Prostate gland (tissue), 2 donors: ENCODE results near the gene GPC5. TPM values are rescaled to one million over a fixed set of nuclear protein-coding genes. Genes with fewer than 3 reads are reported as not detected.

Experiments
- DNase-seq: peaks from one replicate; pipeline ENCODE4 v3.0.0-alpha.2; 2019; ENCODE audit warnings: low spot score
- H3K27ac ChIP-seq, 2 donors: fragments of 200-600 bp; sonication (generic); 2 replicates each; pipeline ENCODE4 v1.5.1; 2017 to 2019
- H3K27me3 ChIP-seq: fragments of 200-600 bp; sonication (generic); replicated peaks from 2 replicates; pipeline ENCODE4 v1.5.1; 2019; ENCODE audit not compliant: insufficient read depth
- H3K36me3 ChIP-seq, 2 donors: fragments of 200-600 bp; sonication (generic); 1 replicate in 1 of 2; 2 replicates in 1 of 2; pipeline versions ENCODE4 v1.5.1 to v1.8.1; 2017 to 2019
- H3K4me1 ChIP-seq: fragments of 200-600 bp; sonication (generic); replicated peaks from 2 replicates; pipeline ENCODE4 v1.5.1; 2019
- H3K4me3 ChIP-seq, 2 donors: fragments of 200-600 bp; sonication (generic); 2 replicates each; pipeline ENCODE4 v1.5.1; 2017 to 2019
- H3K9me3 ChIP-seq: fragments of 200-600 bp; sonication (generic); 2 replicates; pipeline ENCODE4 v1.5.1; 2017
- POLR2A ChIP-seq: fragments of 450-650 bp; IDR thresholded peaks from one replicate; pipeline ENCODE4 v1.6.1; 2016; ENCODE audit warnings: antibody characterized with exemption, mild to moderate bottlenecking
- POLR2AphosphoS5 ChIP-seq: sonication (generic); formaldehyde crosslinking; IDR thresholded peaks from one replicate; pipeline ENCODE4 v1.6.1; 2017; ENCODE audit warnings: antibody characterized with exemption
- WGBS: methylation state at CpG from one replicate; pipeline ENCODE4 v1.1.5; 2018; 5-methylcytosine and 5-hydroxymethylcytosine counted together
- intact Hi-C: fragments of 100-400 bp; cut with DNase I; formaldehyde crosslinking; loops from one replicate; pipeline ENCODE4 v1.14.2; 2022
- total RNA-seq, 2 donors: library from RNA; depleted of rRNA; stranded (reverse); fragments of >200 nt; gene quantifications; one replicate each; pipeline ENCODE4 v1.1.0, GENCODE V29; 2016
- TF ChIP-seq, protein P1 (sequence below), 4 experiments: fragments of 200-600 bp in 2 of 4; fragments of 450-650 bp in 2 of 4; sonication (generic) in 2 of 4; IDR thresholded peaks; 1 replicate in 3 of 4; 2 replicates in 1 of 4; pipeline ENCODE4 v1.5.1; 2016 to 2019; ENCODE audit warnings: antibody characterized with exemption in 4 of 4, mild to moderate bottlenecking in 2 of 4, moderate library complexity in 2 of 4

Gene GPC5
- total RNA-seq, 2 donors from 2014 or later: 0.23 to 35.0 TPM

DNA sequence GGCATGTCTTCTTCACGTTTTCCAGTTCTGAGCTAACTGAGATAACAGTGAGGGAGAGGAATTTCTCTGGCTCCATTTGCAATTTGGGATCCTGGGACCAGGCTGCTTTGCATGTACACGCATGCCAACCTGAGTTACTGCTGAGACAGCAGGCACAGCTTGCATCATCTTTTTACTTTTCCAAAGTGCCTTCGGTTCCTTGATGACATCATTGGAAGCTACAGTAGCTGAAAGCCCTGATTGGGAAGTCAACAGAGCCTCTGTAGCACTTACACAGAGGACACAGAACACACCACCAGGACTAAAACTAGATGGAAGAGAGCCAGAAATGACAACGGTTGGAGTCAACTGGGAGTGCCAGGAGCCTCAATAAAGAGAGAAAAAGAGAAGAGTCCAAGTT is 1429.1 kb downstream of the GPC5 start:
- Histone ChIP-seq H3K36me3 (no peaks in the 10 kb centered on the region), H3K27me3 (no peaks in the 10 kb centered on the region)

DNA sequence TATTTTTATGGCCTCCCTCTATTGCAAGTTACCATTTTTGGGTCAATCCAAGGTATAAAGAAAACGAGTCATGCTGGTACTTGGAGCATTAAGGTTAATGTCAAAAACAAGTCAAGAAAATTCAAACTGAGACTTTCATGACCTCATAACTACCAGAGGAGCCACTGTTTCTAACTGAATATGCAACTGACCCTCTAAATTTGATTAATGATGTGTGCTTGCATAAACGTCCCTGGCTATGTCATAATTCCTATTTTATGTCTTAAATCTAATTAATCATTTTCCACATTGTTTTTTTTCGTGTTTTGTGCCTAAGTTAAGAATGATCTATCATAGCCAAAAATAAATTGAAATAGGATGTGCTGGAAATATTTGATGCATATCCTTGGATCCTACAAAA is 1431.5 kb downstream of the GPC5 start:
- WGBS: 46% methylated on average over 3 of the region's 3 CpGs
- TF ChIP-seq POLR2AphosphoS5 (no peak), POLR2A (no peak)
- TF ChIP-seq, protein P1, sequence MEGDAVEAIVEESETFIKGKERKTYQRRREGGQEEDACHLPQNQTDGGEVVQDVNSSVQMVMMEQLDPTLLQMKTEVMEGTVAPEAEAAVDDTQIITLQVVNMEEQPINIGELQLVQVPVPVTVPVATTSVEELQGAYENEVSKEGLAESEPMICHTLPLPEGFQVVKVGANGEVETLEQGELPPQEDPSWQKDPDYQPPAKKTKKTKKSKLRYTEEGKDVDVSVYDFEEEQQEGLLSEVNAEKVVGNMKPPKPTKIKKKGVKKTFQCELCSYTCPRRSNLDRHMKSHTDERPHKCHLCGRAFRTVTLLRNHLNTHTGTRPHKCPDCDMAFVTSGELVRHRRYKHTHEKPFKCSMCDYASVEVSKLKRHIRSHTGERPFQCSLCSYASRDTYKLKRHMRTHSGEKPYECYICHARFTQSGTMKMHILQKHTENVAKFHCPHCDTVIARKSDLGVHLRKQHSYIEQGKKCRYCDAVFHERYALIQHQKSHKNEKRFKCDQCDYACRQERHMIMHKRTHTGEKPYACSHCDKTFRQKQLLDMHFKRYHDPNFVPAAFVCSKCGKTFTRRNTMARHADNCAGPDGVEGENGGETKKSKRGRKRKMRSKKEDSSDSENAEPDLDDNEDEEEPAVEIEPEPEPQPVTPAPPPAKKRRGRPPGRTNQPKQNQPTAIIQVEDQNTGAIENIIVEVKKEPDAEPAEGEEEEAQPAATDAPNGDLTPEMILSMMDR (IDR thresholded peaks at IDR 0.05): no peak
- intact Hi-C loops: no loop called here
- no peaks in the 10 kb centered on the region for H3K36me3 ChIP-seq
- no peak for DNase-seq
- no peaks in the 10 kb centered on the region for H3K4me1 ChIP-seq
- H3K9me3 ChIP-seq: no peaks in the 10 kb centered on the region
- H3K4me3 ChIP-seq: no peak overlapping the region
- no peak overlapping the region for H3K27ac ChIP-seq
- no peaks in the 10 kb centered on the region for H3K27me3 ChIP-seq

More for the DNA sequence above, 1429.1 kb downstream of the GPC5 start:
- intact Hi-C loops: no loop called here
- TF ChIP-seq POLR2AphosphoS5 (no peak), POLR2A (no peak)
- TF ChIP-seq, protein P1 (IDR thresholded peaks at IDR 0.05): no peak
- 69% methylated on average over 4 of the region's 4 CpGs for WGBS
- DNase-seq: no peak
- H3K4me1 ChIP-seq: no peaks in the 10 kb centered on the region
- no peaks in the 10 kb centered on the region for H3K9me3 ChIP-seq
- H3K27ac ChIP-seq: no peak overlapping the region
- no peak overlapping the region for H3K4me3 ChIP-seq

DNA sequence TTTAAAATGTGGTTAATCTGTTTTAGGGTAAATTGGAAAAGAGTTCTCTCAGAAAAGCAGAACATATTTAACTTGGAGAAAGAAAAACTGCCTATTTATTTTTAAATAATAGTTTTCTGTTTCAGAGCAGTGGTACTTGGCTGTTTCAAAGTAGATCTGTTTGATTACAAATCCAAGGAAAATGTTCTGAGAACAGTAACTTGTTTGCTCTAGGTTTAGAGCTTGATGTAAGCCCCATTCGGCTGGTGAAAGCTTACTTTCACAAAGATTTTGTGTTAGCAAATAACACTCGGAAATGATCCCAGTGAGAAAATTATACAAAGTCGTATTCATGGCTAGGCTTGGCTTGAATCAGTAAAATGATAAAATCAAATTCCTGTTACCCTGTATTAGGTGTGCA is 1432.4 kb downstream of the GPC5 start:
- intact Hi-C loops: no loop called here
- WGBS: 30% methylated on average over 3 of the region's 3 CpGs
- Histone ChIP-seq H3K36me3 (no peaks in the 10 kb centered on the region), H3K9me3 (no peaks in the 10 kb centered on the region), H3K27me3 (no peaks in the 10 kb centered on the region), H3K27ac (no peak overlapping the region), H3K4me3 (no peak overlapping the region), H3K4me1 (no peaks in the 10 kb centered on the region)
- TF ChIP-seq POLR2AphosphoS5 (no peak), POLR2A (no peak)
- TF ChIP-seq, protein P1 (IDR thresholded peaks at IDR 0.05): no peak
- DNase-seq: no peak

DNA sequence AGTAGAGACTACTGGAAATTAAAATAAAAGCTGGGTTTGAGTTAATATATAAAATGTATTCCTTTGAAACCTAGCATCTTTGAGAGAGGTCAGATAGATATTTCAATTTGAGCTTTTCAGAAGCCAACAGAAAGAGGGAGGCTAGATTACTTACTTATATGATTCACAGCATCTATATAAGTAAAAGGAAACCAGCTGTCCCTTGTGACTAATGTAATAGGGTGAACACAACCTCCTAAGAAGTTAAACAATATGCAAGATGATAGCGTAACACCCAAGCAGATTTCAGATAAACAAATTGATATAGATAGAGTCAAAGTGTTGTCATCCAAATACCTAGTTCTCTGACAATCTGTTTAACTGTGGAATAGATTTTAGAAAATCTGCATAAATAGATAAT is 1434.7 kb downstream of the GPC5 start:
- DNase-seq: no peak
- intact Hi-C loops: no loop called here
- TF ChIP-seq POLR2A (no peak), POLR2AphosphoS5 (no peak)
- TF ChIP-seq, protein P1 (IDR thresholded peaks at IDR 0.05): no peak
- no peak overlapping the region for H3K27ac ChIP-seq
- H3K9me3 ChIP-seq: no peaks in the 10 kb centered on the region
- WGBS: 100% methylated on average over 1 of the region's 1 CpG
- no peaks in the 10 kb centered on the region for H3K36me3 ChIP-seq
- H3K4me1 ChIP-seq: no peaks in the 10 kb centered on the region
- H3K27me3 ChIP-seq: no peaks in the 10 kb centered on the region
- H3K4me3 ChIP-seq: no peak overlapping the region

DNA sequence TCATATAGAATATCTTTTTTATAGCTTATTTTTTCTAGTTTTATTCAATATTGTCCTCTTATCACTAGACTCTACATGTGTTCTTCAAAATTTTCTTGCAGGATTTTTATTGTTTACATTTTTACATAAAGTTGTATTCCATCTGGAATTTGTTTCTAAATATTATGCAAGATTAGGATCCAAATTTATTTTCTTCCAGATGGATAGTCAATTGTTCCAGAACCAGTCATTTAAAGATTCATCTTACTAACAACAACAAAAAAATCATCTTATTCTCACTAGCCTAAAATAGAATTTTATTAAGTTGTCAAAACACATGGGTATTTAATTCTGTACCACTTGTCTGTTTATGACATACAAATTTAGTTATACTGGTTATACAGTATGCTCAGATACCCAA is 1437.8 kb downstream of the GPC5 start:
- Histone ChIP-seq H3K4me1 (no peaks in the 10 kb centered on the region), H3K27me3 (no peaks in the 10 kb centered on the region), H3K4me3 (no peak overlapping the region), H3K27ac (no peak overlapping the region), H3K9me3 (no peaks in the 10 kb centered on the region), H3K36me3 (no peaks in the 10 kb centered on the region)
- TF ChIP-seq, protein P1 (IDR thresholded peaks at IDR 0.05): no peak
- no peak for TF ChIP-seq POLR2A
- TF ChIP-seq POLR2AphosphoS5: no peak
- intact Hi-C loops: no loop called here
- no peak for DNase-seq
